Mucosa of rectum (tissue), 2 donors: ENCODE measurements around the gene WNT9B.

Source experiments
- H3K27ac ChIP-seq, 2 donors: one replicate each; pipeline ENCODE4 v1.7.0; 2013; ENCODE audit warnings: inconsistent platforms in 2 of 2, low read depth in 2 of 2, low read length in 2 of 2
- H3K27me3 ChIP-seq, 2 donors: one replicate each; pipeline ENCODE4 v1.7.0; 2013; ENCODE audit warnings: low read length in 2 of 2; ENCODE audit not compliant: control insufficient read depth in 2 of 2, insufficient read depth in 2 of 2
- H3K36me3 ChIP-seq, 2 donors: one replicate each; pipeline ENCODE4 v1.7.0; 2013; ENCODE audit warnings: low read length in 2 of 2; ENCODE audit not compliant: control insufficient read depth in 2 of 2, insufficient read depth in 2 of 2
- H3K4me1 ChIP-seq, 2 donors: one replicate each; pipeline ENCODE4 v1.7.0; 2013; ENCODE audit warnings: low read length in 2 of 2, mild to moderate bottlenecking in 1 of 2; ENCODE audit not compliant: control insufficient read depth in 2 of 2, insufficient read depth in 2 of 2
- H3K4me3 ChIP-seq, 2 donors: one replicate each; pipeline ENCODE4 v1.7.0; 2013; ENCODE audit warnings: low read length in 2 of 2
- H3K9ac ChIP-seq, 2 donors: one replicate each; pipeline ENCODE4 v1.7.0; 2013; ENCODE audit warnings: low read length in 2 of 2, low read depth in 1 of 2, mild to moderate bottlenecking in 1 of 2
- H3K9me3 ChIP-seq, 2 donors: one replicate each; pipeline ENCODE4 v1.7.0; 2013; ENCODE audit warnings: low read length in 2 of 2; ENCODE audit not compliant: control insufficient read depth in 2 of 2
- donor health status: healthy.
- donor health status: Normal muscosa, but diverticular disease.

Gene WNT9B

GRCh38 chr17:46851029-46851741 is at the start of gene WNT9B:
Gene WNT9B (plus strand): TSS chr17:46851583. CDS start chr17:46851639, 56 bp downstream.
- H3K36me3 ChIP-seq, result no peaks in the 10 kb centered on the region
- peak within 1 kb of the TSS in 1 of 2 donors; percentile 35 for H3K4me3 ChIP-seq
- no peak within 1 kb of the TSS for H3K27ac ChIP-seq
- H3K9me3 ChIP-seq, result no peaks in the 10 kb centered on the region
- peaks cover 10% of the 10 kb centered on the region in 2 donors for H3K4me1 ChIP-seq
- H3K27me3 ChIP-seq, result peaks cover 30 to 35% of the 10 kb centered on the region in 2 donors
- H3K9ac ChIP-seq, result no peak within 1 kb of the TSS

- no peaks in the 10 kb centered on the region for H3K4me1 ChIP-seq
- no peaks in the 10 kb centered on the region for H3K27me3 ChIP-seq
- no peak overlapping the region for H3K9ac ChIP-seq
- H3K27ac ChIP-seq, result no peak overlapping the region
- H3K9me3 ChIP-seq, result no peaks in the 10 kb centered on the region
- no peaks in the 10 kb centered on the region for H3K36me3 ChIP-seq
- no peak overlapping the region for H3K4me3 ChIP-seq
Measured at GRCh38 chr17:46802800-46803199, 48.6 kb upstream of the WNT9B start.

- no peaks in the 10 kb centered on the region for H3K36me3 ChIP-seq
- H3K4me3 ChIP-seq, result no peak overlapping the region
- no peak overlapping the region for H3K27ac ChIP-seq
- H3K4me1 ChIP-seq, result no peaks in the 10 kb centered on the region
- H3K9me3 ChIP-seq, result no peaks in the 10 kb centered on the region
- no peak overlapping the region for H3K9ac ChIP-seq
- H3K27me3 ChIP-seq, result no peaks in the 10 kb centered on the region
Measured at GRCh38 chr17:46803544-46803943, 47.8 kb upstream of the WNT9B start.

- Histone ChIP-seq H3K4me1 (no peaks in the 10 kb centered on the region), H3K4me3 (no peak overlapping the region), H3K9me3 (no peaks in the 10 kb centered on the region)
Measured at GRCh38 chr17:46805771-46806170, 45.6 kb upstream of the WNT9B start.

GRCh38 chr17:46809110-46809571 is 42.2 kb upstream of the WNT9B start:
- Histone ChIP-seq H3K27me3 (peaks cover 0 to 8% of the 10 kb centered on the region in 2 donors), H3K36me3 (no peaks in the 10 kb centered on the region), H3K9ac (no peak overlapping the region), H3K4me3 (no peak overlapping the region), H3K27ac (no peak overlapping the region), H3K9me3 (no peaks in the 10 kb centered on the region), H3K4me1 (no peaks in the 10 kb centered on the region)

More at GRCh38 chr17:46805771-46806170, 45.6 kb upstream of the WNT9B start:
- Histone ChIP-seq H3K36me3 (no peaks in the 10 kb centered on the region), H3K27ac (no peak overlapping the region), H3K9ac (no peak overlapping the region), H3K27me3 (no peaks in the 10 kb centered on the region)

- Histone ChIP-seq H3K27me3 (peaks cover 4 to 19% of the 10 kb centered on the region in 2 donors), H3K36me3 (no peaks in the 10 kb centered on the region), H3K9me3 (no peaks in the 10 kb centered on the region), H3K4me1 (no peaks in the 10 kb centered on the region), H3K27ac (no peak overlapping the region), H3K4me3 (no peak overlapping the region), H3K9ac (no peak overlapping the region)
Measured at GRCh38 chr17:46810837-46811236, 40.5 kb upstream of the WNT9B start.

GRCh38 chr17:46811978-46812583 is 39.3 kb upstream of the WNT9B start:
- H3K4me3 ChIP-seq, result no peak overlapping the region
- H3K27ac ChIP-seq, result no peak overlapping the region
- no peaks in the 10 kb centered on the region for H3K4me1 ChIP-seq
- no peaks in the 10 kb centered on the region for H3K36me3 ChIP-seq
- H3K9me3 ChIP-seq, result no peaks in the 10 kb centered on the region
- H3K9ac ChIP-seq, result no peak overlapping the region
- H3K27me3 ChIP-seq, result peaks cover 17 to 31% of the 10 kb centered on the region in 2 donors

GRCh38 chr17:46812624-46813318 is 38.6 kb upstream of the WNT9B start:
- Histone ChIP-seq H3K4me3 (no peak overlapping the region), H3K9ac (no peak overlapping the region), H3K4me1 (no peaks in the 10 kb centered on the region), H3K9me3 (no peaks in the 10 kb centered on the region), H3K27me3 (peaks cover 22 to 38% of the 10 kb centered on the region in 2 donors), H3K27ac (no peak overlapping the region), H3K36me3 (no peaks in the 10 kb centered on the region)

GRCh38 chr17:46813920-46814319 is 37.5 kb upstream of the WNT9B start:
- no peak overlapping the region for H3K9ac ChIP-seq
- H3K4me3 ChIP-seq, result no peak overlapping the region
- peaks cover 28 to 43% of the 10 kb centered on the region in 2 donors for H3K27me3 ChIP-seq
- H3K4me1 ChIP-seq, result no peaks in the 10 kb centered on the region
- no peaks in the 10 kb centered on the region for H3K9me3 ChIP-seq
- no peak overlapping the region for H3K27ac ChIP-seq
- no peaks in the 10 kb centered on the region for H3K36me3 ChIP-seq

GRCh38 chr17:46814446-46814845 is 36.9 kb upstream of the WNT9B start:
- H3K4me1 ChIP-seq, result no peaks in the 10 kb centered on the region
- no peaks in the 10 kb centered on the region for H3K36me3 ChIP-seq
- H3K9me3 ChIP-seq, result no peaks in the 10 kb centered on the region
- H3K9ac ChIP-seq, result no peak overlapping the region
- H3K27ac ChIP-seq, result no peak overlapping the region
- peaks cover 33 to 48% of the 10 kb centered on the region in 2 donors for H3K27me3 ChIP-seq
- H3K4me3 ChIP-seq, result no peak overlapping the region
